ENCODE data around the gene DARS2. TPM values are rescaled to one million over a fixed set of nuclear protein-coding genes. Genes with fewer than 3 reads are reported as not detected.
"Not testable (repeated sequence)": the region's sequence is repeated elsewhere in the genome, so short reads cannot be mapped to it uniquely, and the experiment has no call there.

DARS2 gene
- total RNA-seq, 1 donor: 18.3 TPM

DNA sequence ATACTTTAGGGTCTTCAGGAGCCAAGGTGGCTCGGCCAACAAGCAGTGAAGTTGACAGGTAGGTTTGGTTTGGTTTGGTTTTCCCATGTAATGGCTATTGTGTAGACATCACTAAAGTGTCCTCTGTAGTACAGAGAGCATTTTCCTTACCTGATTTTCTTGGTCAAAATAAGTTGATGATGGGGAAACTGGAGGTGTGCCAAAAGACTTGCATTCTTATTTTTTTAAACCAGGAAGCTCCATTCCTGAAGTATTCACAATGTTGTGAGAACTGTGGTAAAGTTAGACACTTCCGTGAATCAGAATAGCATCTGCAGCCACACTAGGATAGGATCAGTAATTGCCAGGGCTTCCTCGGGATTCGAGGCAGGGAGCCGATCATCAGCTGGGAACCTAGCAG lies 46.6 kb downstream of the DARS2 start:
- DNase-seq (ENCODE audit: low read depth): no peak

GRCh38 chr1:173871500-173871899 lies 47.0 kb downstream of the DARS2 start:
- H3K4me3 ChIP-seq (ENCODE audit: low read depth, low read length): no peak overlapping the region
- TF ChIP-seq, protein P1, sequence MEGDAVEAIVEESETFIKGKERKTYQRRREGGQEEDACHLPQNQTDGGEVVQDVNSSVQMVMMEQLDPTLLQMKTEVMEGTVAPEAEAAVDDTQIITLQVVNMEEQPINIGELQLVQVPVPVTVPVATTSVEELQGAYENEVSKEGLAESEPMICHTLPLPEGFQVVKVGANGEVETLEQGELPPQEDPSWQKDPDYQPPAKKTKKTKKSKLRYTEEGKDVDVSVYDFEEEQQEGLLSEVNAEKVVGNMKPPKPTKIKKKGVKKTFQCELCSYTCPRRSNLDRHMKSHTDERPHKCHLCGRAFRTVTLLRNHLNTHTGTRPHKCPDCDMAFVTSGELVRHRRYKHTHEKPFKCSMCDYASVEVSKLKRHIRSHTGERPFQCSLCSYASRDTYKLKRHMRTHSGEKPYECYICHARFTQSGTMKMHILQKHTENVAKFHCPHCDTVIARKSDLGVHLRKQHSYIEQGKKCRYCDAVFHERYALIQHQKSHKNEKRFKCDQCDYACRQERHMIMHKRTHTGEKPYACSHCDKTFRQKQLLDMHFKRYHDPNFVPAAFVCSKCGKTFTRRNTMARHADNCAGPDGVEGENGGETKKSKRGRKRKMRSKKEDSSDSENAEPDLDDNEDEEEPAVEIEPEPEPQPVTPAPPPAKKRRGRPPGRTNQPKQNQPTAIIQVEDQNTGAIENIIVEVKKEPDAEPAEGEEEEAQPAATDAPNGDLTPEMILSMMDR (IDR thresholded peaks at IDR 0.05; ENCODE audit: insufficient read depth, low read length): no peak
- no peak for DNase-seq (ENCODE audit: low read depth)

More for the DNA sequence above, 46.6 kb downstream of the DARS2 start:
- TF ChIP-seq, protein P1 (IDR thresholded peaks at IDR 0.05; ENCODE audit: insufficient read depth, low read length): no peak
- no peak overlapping the region for H3K4me3 ChIP-seq (ENCODE audit: low read depth, low read length)

- DNase-seq (ENCODE audit: low read depth): no peak
- no peak overlapping the region for H3K4me3 ChIP-seq (ENCODE audit: low read depth, low read length)
- TF ChIP-seq, protein P1 (IDR thresholded peaks at IDR 0.05; ENCODE audit: insufficient read depth, low read length): no peak
Observed at GRCh38 chr1:173876732-173877131, 52.3 kb downstream of the DARS2 start.

DNA sequence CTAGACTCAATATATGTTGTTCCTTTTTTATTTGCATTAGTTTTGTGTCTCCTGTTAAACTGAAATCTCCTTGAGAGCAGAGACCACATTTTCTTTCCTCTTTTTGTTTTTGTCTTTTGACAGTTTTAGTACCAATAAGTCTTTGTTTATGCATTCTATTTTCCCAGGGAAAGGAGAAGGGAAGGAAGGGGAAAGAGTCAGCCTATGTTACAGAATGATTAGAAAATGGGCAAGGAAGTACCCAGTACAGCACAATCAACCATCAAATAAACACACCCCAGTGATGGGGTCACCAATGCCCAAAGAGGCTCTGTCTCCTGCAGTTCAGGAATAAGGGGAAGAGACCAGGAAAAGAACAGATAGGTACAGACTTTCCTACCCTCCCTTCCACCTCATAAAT lies 53.8 kb downstream of the DARS2 start:
- H3K4me3 ChIP-seq (ENCODE audit: low read depth, low read length): no peak overlapping the region
- DNase-seq (ENCODE audit: low read depth): no peak
- TF ChIP-seq, protein P1 (IDR thresholded peaks at IDR 0.05; ENCODE audit: insufficient read depth, low read length): no peak

DNA sequence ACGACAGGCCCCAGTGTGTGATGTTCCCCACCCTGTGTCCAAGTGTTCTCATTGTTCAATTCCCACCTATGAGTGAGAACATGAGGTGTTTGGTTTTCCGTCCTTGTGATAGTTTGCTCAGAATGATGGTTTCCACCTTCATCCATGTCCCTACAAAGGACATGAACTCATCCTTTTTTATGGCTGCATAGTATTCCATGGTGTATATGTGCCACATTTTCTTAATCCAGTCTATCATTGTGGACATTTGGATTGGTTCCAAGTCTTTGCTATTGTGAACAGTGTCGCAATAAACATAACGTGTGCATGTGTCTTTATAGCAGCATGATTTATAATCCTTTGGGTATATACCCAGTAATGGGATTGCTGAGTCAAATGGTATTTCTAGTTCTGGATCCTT lies 56.6 kb downstream of the DARS2 start:
- H3K4me3 ChIP-seq (ENCODE audit: low read depth, low read length); DNase-seq (ENCODE audit: low read depth): not testable (repeated sequence)

DNA sequence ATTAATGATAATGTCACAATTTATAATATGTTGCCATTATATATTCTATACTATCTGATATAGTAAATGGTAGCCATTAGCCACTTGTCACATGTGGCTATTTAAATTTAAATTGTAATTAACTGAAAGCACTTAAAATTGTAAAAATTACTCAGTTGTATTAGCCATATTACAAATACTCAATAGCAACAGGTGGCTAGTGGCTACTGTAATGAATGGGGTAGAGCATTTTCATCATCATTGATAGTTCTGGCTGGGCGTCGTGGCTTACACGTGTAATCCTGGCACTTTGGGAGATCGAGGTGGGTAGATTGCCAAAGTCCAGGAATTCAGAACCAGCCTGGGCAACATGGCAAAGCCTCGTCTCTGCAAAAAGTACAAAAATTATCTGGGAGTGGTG lies 60.2 kb downstream of the DARS2 start:
- TF ChIP-seq, protein P1 (IDR thresholded peaks at IDR 0.05; ENCODE audit: insufficient read depth, low read length): no peak
- DNase-seq (ENCODE audit: low read depth): no peak
- no peak overlapping the region for H3K4me3 ChIP-seq (ENCODE audit: low read depth, low read length)

GRCh38 chr1:173886746-173887611 lies 62.5 kb downstream of the DARS2 start:
- no peak for DNase-seq (ENCODE audit: low read depth)
- H3K4me3 ChIP-seq (ENCODE audit: low read depth, low read length): no peak overlapping the region
- TF ChIP-seq, protein P1 (IDR thresholded peaks at IDR 0.05; ENCODE audit: insufficient read depth, low read length): no peak
